Lung (tissue), 12 donors: ENCODE results near the gene GRIA1. TPM values are rescaled to one million over a fixed set of nuclear protein-coding genes. Genes with fewer than 3 reads are reported as not detected.

Source experiments
- ATAC-seq: fragments of 200-7000 bp; cut with Tn5 transposase; one replicate; pipeline ENCODE4 v1.9.1; 2020; ENCODE audit warnings: moderate number of reproducible peaks; ENCODE audit not compliant: insufficient read depth, low FRiP score
- DNase-seq, 3 donors: peaks; one replicate each; pipeline ENCODE4 v3.0.0-alpha.2; 2013 to 2017
- H3K27ac ChIP-seq, 2 donors: one replicate each; pipeline ENCODE4 v1.5.1; 2013; ENCODE audit warnings: mild to moderate bottlenecking in 2 of 2, moderate library complexity in 2 of 2, control low read depth in 1 of 2, inconsistent platforms in 1 of 2, low read depth in 1 of 2, low read length in 1 of 2
- H3K27me3 ChIP-seq, 3 donors: one replicate each; pipeline ENCODE4 v1.5.1; 2013; ENCODE audit warnings: low read length in 2 of 3; ENCODE audit not compliant: control insufficient read depth in 3 of 3, insufficient read depth in 3 of 3
- H3K36me3 ChIP-seq, 4 donors: one replicate each; pipeline ENCODE4 v1.5.1; 2013; ENCODE audit warnings: low read length in 4 of 4, mild to moderate bottlenecking in 1 of 4, moderate library complexity in 1 of 4; ENCODE audit not compliant: control insufficient read depth in 4 of 4, insufficient read depth in 4 of 4
- H3K4me1 ChIP-seq, 5 donors: one replicate each; pipeline ENCODE4 v1.5.1; 2013; ENCODE audit warnings: low read length in 5 of 5, mild to moderate bottlenecking in 2 of 5, moderate library complexity in 1 of 5; ENCODE audit not compliant: control insufficient read depth in 5 of 5, insufficient read depth in 5 of 5
- H3K4me3 ChIP-seq: one replicate; pipeline ENCODE4 v1.5.1; 2013; ENCODE audit warnings: mild to moderate bottlenecking, control low read depth, moderate library complexity
- H3K9ac ChIP-seq, 2 donors: one replicate each; pipeline ENCODE4 v1.5.1; 2013; ENCODE audit warnings: low read length in 2 of 2, control low read depth in 1 of 2; ENCODE audit not compliant: insufficient read depth in 1 of 2
- H3K9me3 ChIP-seq, 4 donors: one replicate each; pipeline ENCODE4 v1.5.1; 2013; ENCODE audit warnings: low read length in 3 of 4, mild to moderate bottlenecking in 1 of 4, moderate library complexity in 1 of 4; ENCODE audit not compliant: control insufficient read depth in 4 of 4, insufficient read depth in 3 of 4
- CTCF ChIP-seq: IDR thresholded peaks from 2 replicates; pipeline ENCODE4 v1.5.1; 2012; ENCODE audit warnings: mild to moderate bottlenecking; ENCODE audit errors: control extremely low read depth, extremely low read depth
- WGBS, 2 donors: extraction: QIAGEN DNeasy Blood & Tissue Kit; methylation state at CpG; one replicate each; pipeline ENCODE4 v1.1.7; 2013; 5-methylcytosine and 5-hydroxymethylcytosine counted together
- polyA plus RNA-seq, 2 donors: library from polyadenylated mRNA; stranded (reverse); fragments of 200-250 nt; gene quantifications; one replicate each; pipeline ENCODE4 v1.2.1, GENCODE V29; 2013
- total RNA-seq, 2 donors: library from RNA; depleted of rRNA in 1 of 2; stranded (reverse); fragments of >200 nt in 1 of 2; gene quantifications; one replicate each; pipeline ENCODE4 v1.2.1, GENCODE V29; 2014 to 2021
- donor health status: control.
- donor health status: control.
- donor health status: Bipolar disorder and iron deficiency.
- donor health status: healthy.
- donor health status: DM: yes; HTN: yes; CAD: no.

GRIA1 gene
- total and polyA plus RNA-seq, 4 donors: 1.1 to 12.5 (median 2.0) TPM

GRCh38 chr5:153530357-153531143 is 40.1 kb downstream of the GRIA1 start:
- Histone ChIP-seq H3K36me3 (no peaks in the 10 kb centered on the region), H3K27me3 (no peaks in the 10 kb centered on the region), H3K9me3 (no peaks in the 10 kb centered on the region), H3K4me1 (no peaks in the 10 kb centered on the region), H3K27ac (no peak overlapping the region), H3K4me3 (no peak overlapping the region), H3K9ac (no peak overlapping the region)
- no peak for DNase-seq
- no peak for TF ChIP-seq CTCF
- ATAC-seq: no peak
- WGBS, 2 donors: 91 to 93% methylated on average over 4 of the region's 4 CpGs

GRCh38 chr5:153533546-153533945 is 43.1 kb downstream of the GRIA1 start:
- Histone ChIP-seq H3K4me1 (no peaks in the 10 kb centered on the region), H3K27me3 (no peaks in the 10 kb centered on the region), H3K9me3 (no peaks in the 10 kb centered on the region), H3K36me3 (no peaks in the 10 kb centered on the region), H3K9ac (no peak overlapping the region), H3K27ac (no peak overlapping the region), H3K4me3 (no peak overlapping the region)
- 92 to 94% methylated on average over 1 of the region's 1 CpG for WGBS, 2 donors
- TF ChIP-seq CTCF: no peak
- ATAC-seq (no peak), DNase-seq (no peak)

- no peak overlapping the region for H3K27ac ChIP-seq
These were observed 43.6 kb downstream of the GRIA1 start for GRCh38 chr5:153534102-153534501.

More at GRCh38 chr5:153534102-153534501, 43.6 kb downstream of the GRIA1 start:
- ATAC-seq: no peak
- TF ChIP-seq CTCF: no peak
- H3K36me3 ChIP-seq: no peaks in the 10 kb centered on the region
- no peaks in the 10 kb centered on the region for H3K27me3 ChIP-seq
- no peak overlapping the region for H3K4me3 ChIP-seq
- 37 to 73% methylated on average over 1 of the region's 1 CpG for WGBS, 2 donors
- no peaks in the 10 kb centered on the region for H3K4me1 ChIP-seq
- no peak for DNase-seq
- H3K9ac ChIP-seq: no peak overlapping the region
- H3K9me3 ChIP-seq: no peaks in the 10 kb centered on the region
